Activated T-cell treated with anti-CD3 and anti-CD28 coated beads for 1 hour (primary cell): Measurements from ENCODE around the gene LIPJ.

Experiments
- DNase-seq: peaks from one replicate; pipeline ENCODE4 v3.0.0-alpha.2; 2020; ENCODE audit warnings: low read depth

LIPJ gene, protein sequence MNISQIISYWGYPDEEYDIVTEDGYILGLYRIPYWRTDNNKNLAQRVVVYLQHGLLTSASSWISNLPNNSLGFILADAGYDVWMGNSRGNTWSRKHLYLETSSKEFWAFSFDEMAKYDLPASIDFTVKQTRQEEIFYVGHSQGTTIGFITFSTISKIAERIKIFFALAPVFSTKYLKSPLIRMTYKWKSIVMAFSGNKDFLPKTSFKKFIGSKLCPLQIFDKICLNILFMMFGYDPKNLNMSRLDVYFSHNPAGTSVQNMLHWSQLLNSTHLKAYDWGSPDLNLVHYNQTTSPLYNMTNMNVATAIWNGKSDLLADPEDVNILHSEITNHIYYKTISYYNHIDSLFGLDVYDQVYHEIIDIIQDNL

DNA sequence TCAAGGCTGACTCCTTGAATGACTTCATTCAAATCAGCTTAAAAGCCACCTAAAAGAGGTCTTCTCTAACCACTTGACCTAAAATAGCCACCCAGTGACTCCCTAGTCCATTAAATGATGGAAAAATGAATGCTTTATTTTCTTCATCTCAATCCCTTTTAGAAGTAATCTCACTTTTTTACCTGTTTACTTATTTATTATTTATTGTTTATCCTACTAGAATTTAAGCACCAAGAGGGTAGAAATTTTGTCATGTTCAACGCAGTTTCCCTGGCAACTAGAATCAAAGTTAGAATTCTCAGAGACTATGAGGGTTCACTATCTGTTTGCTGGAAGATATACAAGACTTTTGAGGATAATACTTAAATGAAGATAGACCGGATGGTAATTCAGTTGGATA is at the start of gene LIPJ:
TSS of gene LIPJ (plus strand) at position 301 of the 400 bp plus-strand sequence. CDS start 3,926 bp downstream, outside the sequence.
- DNase-seq, result no peak

DNA sequence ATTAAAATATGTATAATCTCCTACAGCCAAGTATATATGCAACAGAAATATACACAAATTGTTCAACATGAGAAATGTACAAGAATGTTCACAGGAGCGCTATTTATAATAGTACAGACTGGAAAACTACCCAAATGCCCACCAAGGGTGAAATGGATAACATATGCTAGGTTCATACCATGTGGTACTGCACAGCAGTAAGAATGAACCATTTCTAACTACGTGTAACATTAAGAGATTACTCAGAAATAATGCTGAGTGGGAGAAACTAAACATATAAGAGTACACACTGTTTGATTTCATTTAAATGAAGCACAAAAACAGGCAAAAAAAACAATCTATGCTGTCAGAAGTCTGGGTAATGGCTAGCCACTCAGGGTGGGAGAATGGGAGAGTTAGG is 49.2 kb upstream of the LIPJ start:
- DNase-seq, result no peak

DNA sequence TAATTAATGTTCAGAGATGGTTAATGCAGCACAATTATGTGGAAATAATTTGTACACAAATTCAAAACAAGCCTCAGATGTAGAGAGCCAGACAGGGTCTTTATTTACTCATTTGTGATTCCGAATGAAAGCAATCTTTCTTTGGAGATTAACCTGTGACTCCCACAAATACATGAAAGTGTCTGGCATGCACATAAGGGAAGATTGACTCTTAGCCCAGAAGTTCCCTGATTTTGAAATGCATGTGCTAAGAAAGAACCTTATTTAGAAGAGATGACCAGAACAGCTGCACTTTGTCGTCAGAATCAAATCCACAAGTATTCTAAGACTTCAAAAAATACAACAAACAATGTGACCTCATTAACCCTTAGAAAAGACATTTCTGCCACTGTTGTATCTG is 48.5 kb upstream of the LIPJ start:
- no peak for DNase-seq

DNA sequence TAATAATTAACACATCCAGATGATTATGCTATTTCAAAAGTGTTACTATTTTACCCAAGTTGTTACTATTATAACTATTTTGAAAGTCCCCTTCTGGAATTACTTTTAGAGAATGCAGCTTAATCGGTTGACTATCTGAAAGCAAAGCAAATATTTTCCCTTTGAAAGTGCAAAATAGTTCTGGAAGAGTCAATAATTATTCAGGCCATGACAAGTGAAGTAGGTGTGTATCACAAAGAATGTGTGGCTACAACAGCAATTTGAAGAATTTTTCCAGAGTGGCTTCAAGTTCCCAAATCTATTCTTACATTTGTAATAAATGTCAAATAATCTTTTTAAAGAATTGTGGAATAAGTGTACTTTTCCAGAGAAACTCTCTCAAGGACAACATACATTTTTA is 46.2 kb upstream of the LIPJ start:
- no peak for DNase-seq

DNA sequence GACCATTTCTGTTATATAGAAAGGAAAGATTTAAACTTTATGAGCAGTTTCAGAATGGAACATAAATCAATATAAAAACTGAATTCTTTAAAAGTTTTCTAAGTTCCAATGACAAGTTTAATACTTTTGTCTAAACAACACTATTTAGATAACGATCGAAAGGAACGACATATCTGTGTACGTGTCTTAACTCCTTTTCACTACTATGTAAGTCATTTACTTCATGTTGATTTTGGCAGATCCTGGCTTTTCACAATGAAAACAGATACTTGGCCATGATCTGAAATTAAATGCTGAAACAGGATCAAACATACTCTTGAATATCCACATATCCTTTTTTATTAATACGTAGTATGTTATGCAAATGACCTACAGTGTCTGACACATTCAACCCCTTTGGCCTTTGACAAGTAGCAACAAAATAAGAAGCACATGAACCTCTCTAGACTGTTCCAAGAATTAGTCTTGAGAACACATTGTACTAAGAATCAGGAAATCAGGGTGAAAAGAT is 45.4 kb upstream of the LIPJ start:
- DNase-seq, result no peak

DNA sequence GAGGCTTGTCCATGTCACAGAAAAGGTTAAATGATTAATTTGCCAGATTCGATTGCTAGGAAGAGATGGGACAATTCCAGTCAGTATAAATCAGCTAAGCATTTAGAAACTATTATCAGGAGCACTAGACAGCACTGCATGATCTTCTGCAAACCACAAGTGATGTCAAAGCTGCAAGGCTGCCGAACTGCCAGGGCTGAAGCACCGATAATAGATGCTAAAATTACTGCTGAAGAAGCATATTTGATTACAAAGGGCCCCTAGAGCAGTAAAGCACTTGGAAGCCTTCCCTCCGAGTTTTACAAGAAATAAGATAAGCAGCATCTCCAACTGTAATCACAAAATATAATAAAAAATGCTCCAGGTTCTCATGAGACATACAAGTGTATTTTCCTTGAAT is 44.0 kb upstream of the LIPJ start:
- no peak for DNase-seq

DNA sequence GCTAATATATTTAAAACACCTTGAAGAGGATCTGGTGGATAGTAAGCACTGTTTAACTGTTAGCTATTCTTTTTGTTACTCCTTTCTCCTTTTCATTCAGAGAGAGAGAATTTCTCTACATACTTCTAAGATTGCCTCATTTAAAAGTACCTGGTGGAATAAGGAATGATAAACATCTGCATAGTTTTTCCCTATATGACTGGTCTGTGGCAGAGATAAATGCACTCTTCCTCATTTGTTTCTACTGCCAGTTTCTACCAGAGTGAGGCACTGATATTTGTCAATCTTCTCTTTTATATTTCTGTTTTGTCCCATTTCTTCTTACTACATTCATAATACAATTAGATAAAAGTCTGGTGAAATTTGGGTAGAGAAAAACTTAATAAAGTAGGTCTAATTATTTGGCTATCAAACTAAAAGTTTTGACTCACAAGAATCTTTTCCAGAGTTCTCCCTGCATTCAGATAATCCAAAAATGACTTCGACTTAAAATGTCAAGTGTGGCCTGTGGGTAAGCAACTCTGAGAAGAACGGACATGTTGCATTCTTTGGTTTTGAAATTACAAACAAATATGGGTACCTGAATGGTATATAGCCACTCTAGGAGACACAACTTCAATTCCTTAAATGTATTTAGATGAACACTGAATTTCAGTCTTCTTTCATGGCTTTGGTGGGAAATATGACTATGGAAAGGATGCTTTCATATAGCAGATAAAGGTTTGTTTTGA is 42.3 kb upstream of the LIPJ start:
- DNase-seq, result no peak

DNA sequence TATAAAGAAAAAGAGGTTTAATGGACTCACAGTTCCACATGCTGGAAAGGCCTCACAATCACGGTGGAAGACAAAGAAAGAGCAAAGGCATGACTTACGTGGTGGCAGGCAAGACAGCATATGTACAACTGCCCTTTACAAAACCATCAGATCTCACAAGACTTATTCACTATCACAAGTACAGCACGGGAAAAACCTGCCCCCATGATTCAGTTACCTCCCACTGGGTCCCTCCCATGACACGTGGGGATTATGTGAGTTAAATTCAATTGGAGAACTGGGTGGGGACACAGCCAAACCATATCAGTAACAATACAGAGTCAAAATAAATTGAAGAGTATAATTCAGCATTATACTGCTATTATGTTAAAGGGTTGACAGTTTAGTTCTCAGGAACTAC is 41.2 kb upstream of the LIPJ start:
- no peak for DNase-seq

DNA sequence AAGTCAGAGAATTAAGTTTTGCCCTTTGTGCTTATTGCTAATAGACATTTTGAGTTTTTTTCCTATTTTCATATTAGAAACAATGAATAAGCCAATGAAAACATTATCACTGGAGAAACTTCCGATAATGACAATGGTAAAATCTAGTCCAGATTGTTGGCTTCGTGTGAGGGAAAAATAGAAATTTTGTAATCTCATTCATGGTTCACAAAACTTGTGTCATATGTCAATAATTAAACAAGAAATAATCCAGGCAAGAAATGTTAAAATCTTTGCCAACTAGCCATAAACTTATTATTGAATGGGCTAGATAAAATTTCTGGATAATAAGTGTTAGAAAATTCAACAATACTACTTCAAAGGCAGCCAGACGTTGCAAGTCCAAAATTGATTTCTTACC is 40.1 kb upstream of the LIPJ start:
- no peak for DNase-seq

DNA sequence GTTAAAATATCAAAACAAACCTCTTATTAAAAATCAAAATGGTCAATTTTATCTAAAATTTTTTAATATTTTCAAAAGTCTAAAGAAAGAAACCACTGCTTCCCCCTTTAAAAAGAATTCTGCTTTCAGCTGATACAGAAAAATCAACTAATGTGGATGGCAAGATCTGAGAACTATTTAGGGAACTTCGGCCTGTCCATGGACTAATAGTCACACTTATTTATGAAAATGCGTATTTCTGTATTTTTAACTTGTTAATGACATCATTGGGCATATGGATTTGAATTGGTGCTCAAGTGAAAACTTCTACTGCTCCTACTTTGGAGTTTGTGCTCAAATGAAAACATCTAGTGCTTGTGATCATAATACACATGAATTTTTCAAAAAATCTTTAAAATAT is 35.3 kb upstream of the LIPJ start:
- no peak for DNase-seq

DNA sequence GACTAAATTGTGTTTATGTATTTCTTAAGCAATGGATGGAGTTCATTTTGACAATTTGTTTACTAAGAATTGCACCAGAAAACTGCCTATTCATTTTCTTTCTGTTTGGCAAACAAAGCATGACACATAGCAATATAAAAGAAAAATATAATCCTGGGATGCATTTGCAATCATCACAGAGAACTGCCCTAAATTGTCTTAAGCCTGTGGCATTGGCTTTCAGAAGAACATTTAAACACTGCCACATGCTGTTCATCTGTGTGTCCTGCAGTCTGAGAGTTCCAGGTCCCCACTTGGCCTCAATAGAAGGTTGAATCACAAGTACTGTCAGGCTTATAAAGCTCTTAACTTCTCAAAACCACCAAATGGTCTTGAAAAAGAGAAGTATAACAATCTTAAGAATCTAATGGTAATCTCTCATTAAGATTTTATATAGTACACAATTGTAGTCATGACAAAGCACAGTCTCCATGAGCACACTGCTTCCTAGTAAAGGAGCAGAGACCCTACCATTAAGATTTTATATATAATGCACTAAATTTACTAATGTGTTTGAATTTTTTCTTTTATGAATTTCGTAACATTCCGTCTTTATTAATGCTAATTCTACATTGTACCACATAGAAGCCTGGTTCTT is 33.3 kb upstream of the LIPJ start:
- peak; percentile 14 for DNase-seq

DNA sequence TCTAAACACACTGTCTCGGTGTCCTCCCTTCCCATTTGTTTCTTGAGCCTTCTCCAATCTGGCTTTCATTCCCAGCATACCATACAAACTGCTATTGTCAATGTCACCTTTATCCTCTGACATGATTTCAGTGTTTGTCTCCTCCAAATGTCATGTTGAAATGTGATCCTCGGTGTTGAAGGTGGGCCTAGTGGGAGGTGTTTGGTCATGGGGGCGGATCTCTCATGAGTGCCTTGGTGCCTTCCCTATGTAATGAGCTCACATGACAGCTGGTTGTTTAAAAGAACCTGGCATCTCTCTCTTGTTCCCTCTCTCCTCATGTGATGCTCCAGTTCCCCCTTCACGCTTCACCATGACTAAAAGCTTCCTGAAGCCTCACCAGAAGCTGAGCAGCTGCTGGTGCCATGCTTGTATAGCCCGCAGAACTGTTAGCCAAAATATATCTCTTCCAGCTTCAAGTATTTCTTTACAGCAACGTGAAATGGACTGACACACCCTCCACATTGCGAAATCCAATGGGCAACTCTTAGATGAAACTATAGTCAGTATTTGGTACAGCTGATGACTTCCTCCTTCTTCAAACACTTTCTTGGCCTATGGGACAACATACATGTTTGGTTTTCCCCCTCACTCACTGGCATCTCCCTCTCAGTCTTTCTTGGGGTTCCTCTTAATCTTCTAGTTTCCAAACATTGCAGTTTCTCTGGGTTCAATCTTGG is 31.2 kb upstream of the LIPJ start:
- no peak for DNase-seq

DNA sequence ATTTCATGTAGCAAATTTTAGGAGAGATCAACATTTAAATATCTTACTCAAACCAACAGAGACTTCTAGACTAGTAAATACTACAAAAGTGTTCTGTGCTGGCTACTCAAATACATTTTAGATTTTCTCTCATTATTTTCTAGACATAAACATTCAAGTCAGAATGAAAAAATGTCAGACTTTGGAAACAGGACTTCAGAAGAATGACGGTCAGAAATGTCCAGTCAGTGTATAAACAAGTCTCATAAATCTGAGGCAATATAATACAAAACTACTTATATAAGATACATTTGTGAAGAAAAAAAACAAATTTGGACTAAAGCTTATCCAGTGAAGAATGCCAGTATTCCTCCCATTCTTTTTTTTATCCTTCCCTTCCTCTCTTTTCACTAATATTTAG is 29.3 kb upstream of the LIPJ start:
- DNase-seq, result no peak

DNA sequence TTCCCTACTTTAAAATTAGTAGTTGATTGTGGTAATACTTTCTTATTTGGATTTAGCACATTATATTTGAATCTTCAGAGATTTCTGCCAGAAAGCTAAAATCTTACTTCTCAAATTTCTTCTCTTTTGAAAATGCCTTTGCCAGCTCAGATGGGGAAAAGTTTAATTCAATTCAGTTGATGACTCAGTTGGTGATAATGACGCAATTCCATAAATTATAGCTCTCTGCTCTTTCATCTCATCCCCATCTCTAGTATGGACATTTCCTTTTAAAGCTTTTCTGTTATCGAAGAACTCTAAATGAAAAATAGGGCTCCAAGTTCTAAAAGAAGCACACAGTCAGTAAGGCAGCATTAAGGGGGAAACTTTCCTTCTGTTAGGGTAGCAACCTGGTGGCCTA is 28.9 kb upstream of the LIPJ start:
- no peak for DNase-seq

DNA sequence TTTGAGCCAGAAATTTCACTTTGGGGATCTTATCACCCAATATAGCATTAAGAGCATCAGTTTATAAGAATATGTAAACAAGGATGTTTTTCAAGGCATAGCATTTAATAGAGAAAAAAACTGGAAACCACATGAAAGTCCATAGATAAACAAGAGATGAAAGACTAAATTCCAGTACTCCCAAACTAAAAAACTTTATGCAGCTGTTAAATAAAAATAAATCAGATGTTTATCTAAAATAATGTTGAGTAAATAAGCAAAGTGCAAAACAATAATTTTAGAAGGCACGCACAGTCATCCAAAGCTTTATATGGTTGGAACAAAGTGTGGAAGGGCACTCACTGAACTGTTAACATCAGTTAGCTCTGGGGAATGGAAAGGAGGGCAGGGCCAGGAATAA is 24.4 kb upstream of the LIPJ start:
- no peak for DNase-seq

DNA sequence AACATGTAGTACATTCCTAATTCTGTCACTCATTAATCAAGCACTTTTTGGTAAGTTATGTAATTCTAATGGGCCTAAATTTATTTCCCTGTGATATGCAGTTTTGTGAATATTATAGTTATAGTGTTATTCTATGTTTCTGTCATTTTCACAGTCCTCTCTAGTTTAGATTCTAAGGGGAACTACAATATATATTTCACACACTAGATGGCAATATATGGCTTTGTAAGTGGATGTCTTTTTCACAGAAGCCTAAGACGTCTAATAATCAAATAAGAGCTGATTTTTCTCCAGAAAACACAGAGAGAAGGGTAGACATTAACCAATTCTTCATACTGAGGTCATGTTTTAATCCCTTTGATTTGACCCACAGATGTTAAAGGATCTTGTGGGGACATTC is 21.5 kb upstream of the LIPJ start:
- DNase-seq, result no peak

DNA sequence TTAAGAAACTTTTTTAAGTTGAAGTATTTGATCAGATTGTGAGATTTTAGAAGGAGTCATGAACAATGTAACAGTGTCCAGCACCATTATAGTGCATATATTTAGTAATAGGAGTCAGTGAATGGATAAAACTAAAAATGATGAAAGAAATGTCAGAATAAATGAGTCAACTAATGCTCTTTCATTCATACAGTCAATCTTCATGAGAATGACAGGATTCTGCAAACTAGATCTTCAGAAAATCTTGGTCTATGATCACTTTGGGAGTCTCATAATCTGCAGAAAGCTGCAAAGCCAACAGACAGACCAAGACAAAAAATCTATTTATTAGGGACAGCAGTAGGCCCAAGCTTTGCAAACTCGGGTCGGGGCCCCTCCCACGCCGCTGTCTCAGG is 4.2 kb upstream of the LIPJ start:
- DNase-seq, result no peak

DNA sequence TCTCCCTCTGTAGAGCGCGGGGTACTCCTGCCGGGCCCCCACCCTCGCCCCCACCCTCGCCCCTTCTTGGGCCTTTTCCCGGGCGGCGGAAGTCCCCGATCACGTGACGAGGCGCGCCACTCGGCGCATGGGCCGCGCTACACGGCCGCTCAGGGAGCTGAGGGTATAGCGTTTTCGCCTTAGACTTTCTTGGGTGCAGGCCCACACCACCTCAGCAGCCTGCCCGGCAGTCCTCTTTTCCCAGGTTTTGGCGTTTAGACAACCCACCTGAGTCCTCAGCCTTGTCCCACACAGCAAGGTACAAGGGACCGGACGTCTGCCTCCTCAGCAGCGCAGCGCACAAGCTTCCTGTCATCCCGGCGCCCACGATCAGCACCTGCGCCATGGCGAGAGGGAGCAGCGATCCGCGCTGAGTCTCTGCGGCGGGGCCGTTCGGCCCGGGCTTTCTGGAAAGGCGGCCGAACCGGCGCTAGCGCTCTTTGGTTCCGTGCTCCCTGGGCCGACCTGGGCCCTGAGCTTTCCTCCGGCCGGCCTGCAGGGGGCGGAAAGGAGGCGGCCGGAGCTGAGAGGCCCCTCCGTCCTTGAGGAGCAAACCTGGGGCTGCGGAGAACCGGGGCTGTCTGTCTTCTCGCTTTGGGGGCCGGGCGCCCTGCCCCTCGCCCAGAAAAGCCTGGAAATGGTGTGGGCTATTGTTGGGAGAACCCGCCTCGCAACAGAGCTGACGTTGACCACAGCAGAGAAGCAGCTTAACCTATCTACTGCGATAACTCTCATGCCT is 3.6 kb upstream of the LIPJ start, which contains the start of gene RNLS:
TSS of gene RNLS (minus strand) at position 513 of the 778 bp plus-strand sequence.
- DNase-seq, result peak; percentile 48

DNA sequence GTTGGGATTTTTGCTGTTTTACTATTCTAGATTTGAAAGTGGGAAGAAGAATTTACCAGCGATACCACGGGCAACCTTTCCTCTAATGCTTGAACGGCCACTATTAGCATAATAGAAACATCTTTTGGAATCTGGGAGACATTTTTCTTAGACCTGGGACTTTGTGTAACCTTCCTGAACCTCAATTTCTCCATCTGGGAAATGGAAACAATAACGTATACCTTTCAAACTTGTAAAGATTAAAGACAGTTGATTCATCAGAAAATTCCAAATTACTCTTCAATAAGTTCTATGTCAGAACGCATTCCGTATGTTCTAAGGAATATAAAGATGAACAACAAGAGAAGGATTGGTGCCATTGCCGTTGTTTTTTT is 3.0 kb upstream of the LIPJ start:
- DNase-seq, result no peak

DNA sequence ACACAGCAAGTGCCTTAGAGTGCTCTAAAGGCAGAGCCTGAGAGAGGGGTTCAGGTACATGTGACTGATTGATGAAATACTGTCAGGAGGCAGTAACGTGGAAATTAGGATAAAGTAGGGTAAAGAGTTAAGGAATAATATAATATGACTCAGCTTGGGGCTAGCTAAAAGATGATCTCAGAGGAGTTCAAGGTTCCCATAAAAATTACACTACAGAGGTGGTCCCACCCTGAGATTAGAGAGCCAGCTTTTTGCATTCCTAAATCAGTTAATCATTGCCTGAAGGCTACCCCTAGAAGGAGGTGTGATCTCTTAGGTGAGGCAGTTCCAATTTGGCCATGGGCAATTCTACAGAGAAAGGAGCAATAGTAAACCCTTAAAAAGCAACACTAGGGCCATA is 5.8 kb downstream of the LIPJ start:
- DNase-seq, result no peak

DNA sequence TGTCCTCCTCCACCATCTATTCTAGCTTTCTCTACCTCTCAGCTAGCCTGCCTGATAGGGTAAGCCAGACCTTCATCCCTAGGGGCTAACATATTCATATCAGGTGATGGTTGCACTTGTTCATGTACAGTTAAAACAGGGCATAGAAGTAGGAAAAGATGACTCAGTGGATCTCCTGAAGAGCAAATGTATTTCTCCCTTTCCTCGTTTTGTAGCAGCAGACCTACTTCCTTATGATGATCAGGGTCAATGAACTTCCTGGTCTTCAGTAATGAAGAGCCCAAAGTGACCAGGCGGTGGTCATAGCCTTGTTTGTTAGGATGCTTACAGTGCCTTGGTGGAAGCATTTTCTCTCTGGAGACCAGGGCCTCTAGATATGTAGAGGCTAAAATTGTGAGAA is 6.3 kb downstream of the LIPJ start:
- DNase-seq, result no peak

DNA sequence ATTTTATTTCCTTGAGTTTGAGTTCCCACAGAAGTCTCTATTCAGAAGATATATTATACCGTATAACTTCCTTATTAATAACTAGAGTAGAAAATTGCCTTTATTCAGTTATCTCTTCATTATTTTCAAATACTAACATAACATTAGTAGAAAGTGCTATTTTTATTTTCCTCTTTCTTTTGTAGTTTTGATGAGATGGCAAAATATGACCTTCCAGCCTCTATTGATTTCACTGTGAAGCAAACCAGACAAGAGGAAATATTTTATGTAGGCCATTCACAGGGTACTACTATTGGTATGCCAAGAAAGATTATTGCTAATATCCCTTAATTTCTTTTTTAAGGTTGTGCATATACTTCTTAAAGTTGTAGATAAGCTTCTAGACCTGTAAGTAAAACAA is 7.9 kb downstream of the LIPJ start:
- no peak for DNase-seq
